Keratinocyte (primary cell): ENCODE measurements around the gene PEX10. TPM values are rescaled to one million over a fixed set of nuclear protein-coding genes. Genes with fewer than 3 reads are reported as not detected.

Experiments
- DNase-seq: peaks from one replicate; pipeline ENCODE4 v3.0.0-alpha.2; 2011; ENCODE audit warnings: low read depth, missing footprints, low spot score
- FAIRE-seq: peaks from 2 replicates; lab custom pipeline; 2011; peaks lifted over from hg19 to GRCh38; lab: Jason Lieb, UNC
- H2AFZ ChIP-seq: 2 replicates; pipeline ENCODE4 v1.6.0; 2012; ENCODE audit warnings: low read length, control low read depth, inconsistent platforms; ENCODE audit not compliant: control insufficient read depth
- H3K27ac ChIP-seq: 2 replicates; pipeline ENCODE4 v1.5.1; 2011; ENCODE audit warnings: low read length; ENCODE audit not compliant: control insufficient read depth, insufficient read depth
- H3K27me3 ChIP-seq: 3 replicates; pipeline ENCODE4 v1.6.0; 2011; ENCODE audit warnings: low read length; ENCODE audit not compliant: control insufficient read depth, insufficient read depth; ENCODE audit errors: extremely low read depth
- H3K36me3 ChIP-seq, 2 experiments: 2 replicates in 1 of 2; 3 replicates in 1 of 2; pipeline ENCODE4 v1.5.1; 2011; ENCODE audit warnings: low read length in 2 of 2, mild to moderate bottlenecking in 1 of 2; ENCODE audit not compliant: control insufficient read depth in 2 of 2, insufficient read depth in 2 of 2; ENCODE audit errors: extremely low read depth in 1 of 2
- H3K4me1 ChIP-seq: 3 replicates; pipeline ENCODE4 v1.5.1; 2011; ENCODE audit warnings: low read length; ENCODE audit not compliant: control insufficient read depth, insufficient read depth; ENCODE audit errors: extremely low read depth
- H3K4me2 ChIP-seq: 3 replicates; pipeline ENCODE4 v1.6.0; 2011; ENCODE audit warnings: low read depth, low read length; ENCODE audit not compliant: control insufficient read depth, insufficient read depth; ENCODE audit errors: extremely low read depth
- H3K4me3 ChIP-seq, 3 experiments: fragments of 200-600 bp in 1 of 3; sonication (generic) in 1 of 3; 2 replicates in 2 of 3; 3 replicates in 1 of 3; pipeline ENCODE4 v1.5.1; 2011 to 2016; ENCODE audit warnings: low read length in 3 of 3, mild to moderate bottlenecking in 3 of 3, control low read depth in 2 of 3, inconsistent platforms in 1 of 3, low read depth in 1 of 3, mixed read lengths in 1 of 3, mixed run types in 1 of 3, moderate library complexity in 1 of 3; ENCODE audit not compliant: control insufficient read depth in 2 of 3, insufficient read depth in 2 of 3; ENCODE audit errors: extremely low read depth in 1 of 3
- H3K79me2 ChIP-seq: 2 replicates; pipeline ENCODE4 v1.6.0; 2012; ENCODE audit warnings: low read length; ENCODE audit not compliant: control insufficient read depth, insufficient read depth
- H3K9ac ChIP-seq: 3 replicates; pipeline ENCODE4 v1.6.0; 2011; ENCODE audit warnings: low read length; ENCODE audit not compliant: control insufficient read depth, insufficient read depth; ENCODE audit errors: extremely low read depth
- H3K9me1 ChIP-seq: 3 replicates; pipeline ENCODE4 v1.6.0; 2011; ENCODE audit warnings: low read length; ENCODE audit not compliant: control insufficient read depth, insufficient read depth; ENCODE audit errors: extremely low read depth
- H3K9me3 ChIP-seq: 2 replicates; pipeline ENCODE4 v1.5.1; 2012; ENCODE audit warnings: low read depth, low read length; ENCODE audit not compliant: control insufficient read depth
- H4K20me1 ChIP-seq: 3 replicates; pipeline ENCODE4 v1.6.0; 2011; ENCODE audit warnings: low read length; ENCODE audit not compliant: control insufficient read depth, insufficient read depth; ENCODE audit errors: extremely low read depth
- EZH2 ChIP-seq: IDR thresholded peaks from one replicate; pipeline ENCODE4 v1.6.1; 2012; ENCODE audit warnings: inconsistent platforms, mild to moderate bottlenecking, low read length, moderate library complexity
- dilution Hi-C: fragments of 300-500 bp; cut with MboI; formaldehyde crosslinking; loops from one replicate; pipeline ENCODE4 v1.7.0; 2020; ENCODE audit warnings: low sequenced_read_pairs; ENCODE audit not compliant: extremely low pct_ligation_motif_present
- polyA plus RNA-seq, 5 experiments: library from polyadenylated mRNA; depleted of rRNA in 3 of 5; stranded (reverse) in 3 of 5; stranded (forward) in 1 of 5; unstranded in 1 of 5; fragments of >200 nt; gene quantifications; 1 replicate in 1 of 5; 2 replicates in 3 of 5; 3 replicates in 1 of 5; pipeline versions ENCODE4 v1.2.1 to v1.2.3, GENCODE V29; 2011 to 2012; ENCODE audit warnings: missing spikeins in 2 of 5, low read depth in 1 of 5, low replicate concordance in 1 of 5
- TF ChIP-seq, protein P1 (sequence below), 3 experiments: IDR thresholded peaks in 1 of 3; conservative IDR thresholded peaks in 1 of 3; optimal IDR thresholded peaks in 1 of 3; 2 replicates in 2 of 3; 3 replicates in 1 of 3; pipeline versions ENCODE3 to v1.5.1; 2011; ENCODE audit warnings: low read length in 3 of 3, mild to moderate bottlenecking in 3 of 3, moderate library complexity in 2 of 3, control low read depth in 1 of 3, inconsistent platforms in 1 of 3; ENCODE audit not compliant: insufficient read depth in 2 of 3; ENCODE audit errors: extremely low read depth in 1 of 3

PEX10 gene
- polyA plus RNA-seq, 1 donor (not counting 4 experiments of a cell fraction or from before 2014, with no cell fraction given), result 13.8 TPM

DNA sequence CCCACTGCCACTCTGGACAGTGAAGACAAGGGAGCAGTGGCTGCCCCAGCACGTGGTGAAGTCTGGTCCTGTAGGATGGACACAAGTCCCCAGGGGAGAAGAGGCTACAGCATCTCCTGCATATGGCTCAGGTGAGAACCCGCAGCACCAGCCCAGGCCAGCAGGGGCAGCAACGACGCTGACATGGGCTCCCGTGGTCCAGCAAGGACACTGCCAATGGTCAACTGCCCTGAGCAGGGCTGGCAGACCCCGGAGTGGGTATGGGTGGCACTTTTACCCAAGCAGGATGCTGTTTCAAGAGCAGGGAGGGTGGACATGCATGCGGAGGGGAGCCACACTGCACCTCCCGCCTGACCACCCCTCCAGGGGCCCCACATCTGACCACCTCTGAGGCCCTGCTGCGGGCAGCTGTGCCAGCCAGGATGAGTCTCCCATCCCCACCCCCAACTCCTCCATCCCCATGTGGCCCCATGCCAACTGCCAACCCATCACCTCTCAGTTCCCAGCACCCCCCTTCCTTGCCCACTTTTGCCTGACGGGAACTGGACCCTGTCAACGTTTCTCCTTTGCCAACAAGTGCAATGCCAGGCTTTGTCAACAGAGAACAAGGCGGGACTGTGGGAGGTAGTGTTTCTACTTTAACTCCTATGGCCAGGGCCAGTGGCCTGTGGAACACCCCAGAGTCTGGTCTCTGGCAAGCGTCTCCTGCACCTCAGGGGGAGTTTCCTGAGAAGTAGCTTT is 29.6 kb downstream of the PEX10 start:
- no peak for TF ChIP-seq EZH2
- TF ChIP-seq, protein P1, sequence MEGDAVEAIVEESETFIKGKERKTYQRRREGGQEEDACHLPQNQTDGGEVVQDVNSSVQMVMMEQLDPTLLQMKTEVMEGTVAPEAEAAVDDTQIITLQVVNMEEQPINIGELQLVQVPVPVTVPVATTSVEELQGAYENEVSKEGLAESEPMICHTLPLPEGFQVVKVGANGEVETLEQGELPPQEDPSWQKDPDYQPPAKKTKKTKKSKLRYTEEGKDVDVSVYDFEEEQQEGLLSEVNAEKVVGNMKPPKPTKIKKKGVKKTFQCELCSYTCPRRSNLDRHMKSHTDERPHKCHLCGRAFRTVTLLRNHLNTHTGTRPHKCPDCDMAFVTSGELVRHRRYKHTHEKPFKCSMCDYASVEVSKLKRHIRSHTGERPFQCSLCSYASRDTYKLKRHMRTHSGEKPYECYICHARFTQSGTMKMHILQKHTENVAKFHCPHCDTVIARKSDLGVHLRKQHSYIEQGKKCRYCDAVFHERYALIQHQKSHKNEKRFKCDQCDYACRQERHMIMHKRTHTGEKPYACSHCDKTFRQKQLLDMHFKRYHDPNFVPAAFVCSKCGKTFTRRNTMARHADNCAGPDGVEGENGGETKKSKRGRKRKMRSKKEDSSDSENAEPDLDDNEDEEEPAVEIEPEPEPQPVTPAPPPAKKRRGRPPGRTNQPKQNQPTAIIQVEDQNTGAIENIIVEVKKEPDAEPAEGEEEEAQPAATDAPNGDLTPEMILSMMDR (optimal IDR thresholded peaks at IDR 0.05 in 1 of 3, IDR thresholded peaks at IDR 0.05 in 1 of 3, conservative IDR thresholded peaks at IDR 0.05 in 1 of 3; ENCODE audit: extremely low read depth in 1 of 3, insufficient read depth in 2 of 3, low read length in 3 of 3), result peak; percentile 61 to 80 (median 75)
- H3K27ac ChIP-seq, result no peak overlapping the region
- H3K9ac ChIP-seq, result no peak overlapping the region
- no peaks in the 10 kb centered on the region for H3K79me2 ChIP-seq
- peaks cover 10% of the 10 kb centered on the region for H3K27me3 ChIP-seq
- H2AFZ ChIP-seq, result no peak overlapping the region
- H3K9me3 ChIP-seq, result no peaks in the 10 kb centered on the region
- no peak for DNase-seq
- H3K4me1 ChIP-seq, result no peaks in the 10 kb centered on the region
- dilution Hi-C loops, result no loop called here
- FAIRE-seq, result no peak
- no peaks in the 10 kb centered on the region for H3K9me1 ChIP-seq
- H4K20me1 ChIP-seq, result no peaks in the 10 kb centered on the region
- H3K4me3 ChIP-seq, result no peak overlapping the region
- no peaks in the 10 kb centered on the region for H3K36me3 ChIP-seq
- no peak overlapping the region for H3K4me2 ChIP-seq

DNA sequence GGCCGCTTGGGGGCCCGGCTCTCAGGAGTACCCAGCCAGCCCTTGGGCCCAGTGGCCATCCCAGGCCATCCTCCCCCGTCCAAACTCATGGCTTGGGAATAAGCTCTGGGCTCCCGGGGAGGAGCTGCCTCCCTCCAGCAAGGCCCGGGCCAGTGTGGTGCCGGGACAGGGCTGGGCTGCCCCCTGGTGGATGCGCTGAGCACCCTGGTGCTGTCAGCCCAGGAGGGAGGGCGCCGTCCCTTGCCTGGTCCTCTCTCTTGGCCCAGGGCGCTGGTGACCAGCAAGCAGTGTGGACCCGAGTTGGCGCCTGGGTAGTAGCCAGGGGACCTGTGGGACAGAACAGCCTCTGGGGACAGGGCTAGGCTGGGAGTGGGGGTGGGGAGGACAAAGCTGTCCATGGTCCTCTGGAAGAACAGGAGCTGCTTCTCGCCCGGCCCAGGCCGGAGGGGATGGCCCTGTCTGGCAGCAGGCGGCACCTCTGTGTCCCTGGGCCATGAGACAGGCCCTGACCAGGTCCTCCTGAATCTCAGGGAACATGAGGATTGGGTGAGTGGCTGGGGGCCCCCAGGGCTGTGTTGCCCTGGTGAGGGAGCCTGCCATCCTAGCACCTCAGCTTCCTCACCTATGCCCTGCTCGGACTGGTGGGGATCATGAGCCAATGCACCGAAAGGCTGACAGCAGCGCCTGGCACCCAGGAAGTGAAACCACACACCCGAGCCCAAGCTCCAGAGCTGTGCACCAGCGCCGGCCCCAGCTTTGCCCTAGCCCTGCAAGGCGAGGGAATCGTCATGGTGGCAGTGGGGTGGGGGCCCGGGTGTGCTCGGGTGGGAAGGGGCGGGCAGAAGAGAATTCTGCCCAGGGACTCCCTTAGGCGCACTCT is 30.4 kb downstream of the PEX10 start:
- FAIRE-seq (peak; percentile 53), DNase-seq (no peak)
- no peaks in the 10 kb centered on the region for H4K20me1 ChIP-seq
- no peak overlapping the region for H3K27ac ChIP-seq
- no peaks in the 10 kb centered on the region for H3K79me2 ChIP-seq
- no peak overlapping the region for H3K9ac ChIP-seq
- no peak overlapping the region for H2AFZ ChIP-seq
- no peaks in the 10 kb centered on the region for H3K4me1 ChIP-seq
- dilution Hi-C loops, result no loop called here
- H3K4me2 ChIP-seq, result no peak overlapping the region
- H3K27me3 ChIP-seq, result peaks cover 14% of the 10 kb centered on the region
- no peaks in the 10 kb centered on the region for H3K36me3 ChIP-seq
- no peaks in the 10 kb centered on the region for H3K9me1 ChIP-seq
- TF ChIP-seq, protein P1 (optimal IDR thresholded peaks at IDR 0.05 in 1 of 3, IDR thresholded peaks at IDR 0.05 in 1 of 3, conservative IDR thresholded peaks at IDR 0.05 in 1 of 3; ENCODE audit: extremely low read depth in 1 of 3, insufficient read depth in 2 of 3, low read length in 3 of 3), result peak; percentile 71 to 99 (median 98)
- TF ChIP-seq EZH2, result no peak
- no peak overlapping the region for H3K4me3 ChIP-seq
- no peaks in the 10 kb centered on the region for H3K9me3 ChIP-seq
